Posterior cingulate gyrus (tissue), 11 donors: Measurements from ENCODE around the gene FBXL14.

Experiments used
- DNase-seq, 10 donors: peaks; one replicate each; pipeline versions ENCODE4 v3.0.0 to v3.0.0-alpha.2; 2020 to 2021; ENCODE audit warnings: mixed read lengths in 3 of 10
- intact Hi-C: fragments of 100-400 bp; cut with DNase I; formaldehyde crosslinking; loops from one replicate; pipeline ENCODE4 v1.15.1; 2023

Gene FBXL14

DNA sequence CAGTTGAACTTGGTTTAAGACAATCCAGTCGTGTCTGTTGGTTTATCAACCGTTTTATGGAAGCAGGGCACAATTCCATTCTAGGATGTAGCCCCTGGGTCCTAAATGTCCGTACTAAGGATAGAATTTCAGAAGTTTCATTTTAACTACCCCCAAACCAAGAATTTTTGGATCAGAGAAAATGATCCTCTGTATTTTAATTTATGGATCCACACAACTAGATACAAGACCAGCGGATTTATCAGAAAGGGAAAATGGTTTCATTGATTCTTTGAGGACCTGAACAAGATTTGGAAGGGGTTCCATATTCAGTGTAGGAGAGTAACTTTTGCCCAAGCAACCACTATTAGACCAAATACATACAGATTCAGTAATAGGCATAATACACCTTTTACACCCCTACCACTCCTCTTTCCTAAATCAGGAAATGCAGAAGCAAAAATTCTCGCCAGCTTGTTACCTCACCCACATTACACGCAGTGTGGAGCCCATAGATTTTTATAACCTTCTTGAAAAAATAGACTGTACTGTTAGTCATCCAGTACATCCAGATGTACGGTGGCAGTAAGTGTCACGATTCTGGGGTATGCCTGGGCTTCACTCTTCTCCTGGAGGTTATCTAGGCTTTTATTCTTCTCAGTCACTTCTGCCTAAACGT, 1.4 kb upstream of the FBXL14 start:
- DNase-seq, result no peak
- intact Hi-C loops, result no loop called here

DNA sequence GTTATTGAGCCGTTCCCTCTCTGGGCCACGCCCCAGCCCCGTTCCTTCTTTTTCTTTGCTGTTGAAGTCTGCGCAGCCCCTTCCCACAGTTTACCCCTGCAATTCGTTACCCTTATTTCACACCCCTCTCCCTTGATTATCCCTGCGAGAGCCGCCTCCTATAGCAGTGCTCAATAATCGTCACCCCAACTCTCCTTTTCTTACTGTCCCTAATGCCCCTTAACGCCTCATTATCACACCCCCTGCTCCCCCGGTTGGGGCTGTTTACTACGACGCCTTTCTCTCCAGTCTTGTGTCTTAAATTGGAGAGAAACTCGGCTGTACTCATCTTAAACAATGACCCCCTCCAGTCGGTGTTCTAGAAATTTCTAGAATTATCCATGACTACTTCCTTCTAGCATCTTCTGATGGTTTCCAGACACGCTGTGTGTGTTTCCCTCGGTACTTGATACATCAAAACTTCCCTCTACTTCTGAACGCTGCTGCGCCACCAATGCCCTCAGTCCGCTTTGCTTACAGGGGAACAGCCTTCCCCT, 713 bp upstream of the FBXL14 start:
- peak in 2 of 10 donors; percentile 36 to 47 for DNase-seq
- intact Hi-C loops, result no loop called here

DNA sequence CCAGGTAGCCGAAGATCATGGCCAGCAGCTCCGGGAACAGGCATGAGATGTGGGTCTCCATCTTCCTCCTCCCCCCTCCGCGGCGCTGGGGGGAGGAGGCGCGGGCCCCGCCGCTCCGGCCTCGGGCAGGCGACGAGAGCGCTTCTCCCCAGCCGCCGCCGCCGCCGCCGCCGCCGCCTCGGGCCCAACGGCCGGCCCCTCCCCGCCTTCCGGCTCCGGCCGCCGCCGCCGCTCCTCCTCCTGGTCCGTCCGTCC, 448 bp downstream of the FBXL14 start:
- DNase-seq, result no peak
- intact Hi-C loops, result loop anchor here (5.0 kb wide), 2 partner anchors 602 to 842 kb away; partner anchors contain the start of genes ERC1 and WNK1

GRCh38 chr12:1593174-1594005, 991 bp downstream of the FBXL14 start:
- DNase-seq, result peak in 7 of 10 donors; percentile 25 to 87 (median 31)

GRCh38 chr12:1592444-1593173, 1.8 kb downstream of the FBXL14 start:
- intact Hi-C loops, result loop anchor here (5.0 kb wide), 2 partner anchors 600 to 840 kb away; partner anchors contain the start of genes ERC1 and WNK1
- peak in 8 of 10 donors; percentile 34 to 91 (median 48) for DNase-seq

More at GRCh38 chr12:1593174-1594005, 991 bp downstream of the FBXL14 start:
- intact Hi-C loops, result loop anchor here (5.0 kb wide), 2 partner anchors 601 to 841 kb away; partner anchors contain the start of genes ERC1 and WNK1

DNA sequence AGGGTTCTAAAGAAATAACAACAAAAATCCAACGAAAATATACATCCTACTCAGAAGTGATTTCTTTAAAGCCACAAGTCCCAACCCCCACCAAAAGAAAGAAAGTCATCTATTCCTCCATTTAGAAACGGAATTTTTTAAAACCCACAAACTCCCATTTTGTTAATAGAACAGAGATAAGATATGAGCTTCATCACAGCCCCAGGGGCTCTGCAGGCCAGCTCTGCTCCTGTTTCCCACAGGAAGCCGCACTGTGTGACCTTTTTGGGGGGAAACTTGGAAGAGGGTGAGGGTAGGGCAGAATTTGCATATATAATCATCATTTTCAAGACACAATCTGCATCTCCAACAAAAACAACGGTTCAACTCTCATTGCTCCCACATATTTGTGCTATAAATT, 2.8 kb downstream of the FBXL14 start:
- DNase-seq, result no peak
- intact Hi-C loops, result loop anchor here (5.0 kb wide), 2 partner anchors 599 to 839 kb away; partner anchors contain the start of genes ERC1 and WNK1

DNA sequence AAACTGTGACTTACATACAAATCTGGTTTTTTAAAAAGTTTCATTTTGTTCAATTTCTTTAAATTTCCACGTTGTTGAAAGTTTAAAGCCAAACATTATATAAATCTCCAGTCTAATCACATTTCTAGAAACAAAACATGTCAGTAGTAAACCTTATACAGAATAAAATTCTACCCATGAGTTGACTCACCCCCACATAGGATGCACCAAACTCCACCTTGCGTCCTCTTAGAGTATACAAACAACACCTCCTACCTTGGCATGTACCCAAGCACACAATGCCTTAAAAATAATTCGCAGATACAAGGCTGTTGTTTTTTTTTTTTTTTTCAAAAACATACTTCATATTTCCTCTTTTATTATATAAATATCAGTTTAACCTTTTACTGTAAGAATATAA, 3.3 kb downstream of the FBXL14 start:
- no peak for DNase-seq
- intact Hi-C loops, result loop anchor here (5.0 kb wide), 2 partner anchors 599 to 839 kb away; partner anchors contain the start of genes ERC1 and WNK1

DNA sequence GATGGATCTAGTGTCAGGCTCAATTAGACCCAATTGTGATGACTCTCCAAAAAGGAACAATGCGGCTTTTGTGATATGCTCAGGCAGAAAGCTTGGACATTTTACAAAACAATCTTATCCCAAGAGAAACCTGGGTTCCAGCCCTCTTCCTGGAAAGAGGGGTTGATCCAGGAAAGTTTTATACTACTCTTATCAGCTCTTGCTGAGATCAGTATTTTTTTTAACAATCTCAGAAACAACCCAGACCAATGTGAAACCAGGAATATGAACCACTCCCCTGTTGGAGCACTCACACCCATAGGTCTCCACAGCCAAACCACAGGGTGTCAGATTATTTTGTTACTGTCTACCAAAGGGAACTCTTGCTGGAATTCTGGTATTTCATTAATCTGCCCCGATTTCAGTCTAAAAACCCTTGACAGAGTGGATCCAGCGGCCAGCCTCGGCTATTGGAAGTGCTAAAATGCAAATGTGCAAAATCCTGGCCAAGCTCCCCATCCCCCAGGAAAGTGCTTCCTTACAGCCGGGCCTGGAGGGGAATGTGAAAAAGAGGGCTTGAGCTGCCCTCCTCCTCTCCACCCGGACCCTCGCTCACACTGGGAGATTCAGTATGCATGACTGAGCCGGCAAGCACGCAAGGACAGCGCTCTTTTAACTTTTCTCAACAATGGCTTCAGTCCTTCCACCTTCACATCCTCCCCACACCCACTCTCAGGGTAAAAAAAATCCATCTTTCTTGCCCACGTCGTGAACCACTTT, 4.0 kb downstream of the FBXL14 start:
- peak in 6 of 10 donors; percentile 40 to 84 (median 44) for DNase-seq
- intact Hi-C loops, result loop anchor here (5.0 kb wide), 2 partner anchors 598 to 838 kb away; partner anchors contain the start of genes ERC1 and WNK1

- intact Hi-C loops, result loop anchor here (10.0 kb wide), 1 partner anchor 314 kb away; no protein-coding TSS in a partner anchor
- no peak for DNase-seq
Measured at GRCh38 chr12:1588575-1588947, 5.8 kb downstream of the FBXL14 start.

GRCh38 chr12:1587927-1588574, 6.3 kb downstream of the FBXL14 start:
- no peak for DNase-seq
- intact Hi-C loops, result loop anchor here (10.0 kb wide), 1 partner anchor 313 kb away; no protein-coding TSS in a partner anchor

DNA sequence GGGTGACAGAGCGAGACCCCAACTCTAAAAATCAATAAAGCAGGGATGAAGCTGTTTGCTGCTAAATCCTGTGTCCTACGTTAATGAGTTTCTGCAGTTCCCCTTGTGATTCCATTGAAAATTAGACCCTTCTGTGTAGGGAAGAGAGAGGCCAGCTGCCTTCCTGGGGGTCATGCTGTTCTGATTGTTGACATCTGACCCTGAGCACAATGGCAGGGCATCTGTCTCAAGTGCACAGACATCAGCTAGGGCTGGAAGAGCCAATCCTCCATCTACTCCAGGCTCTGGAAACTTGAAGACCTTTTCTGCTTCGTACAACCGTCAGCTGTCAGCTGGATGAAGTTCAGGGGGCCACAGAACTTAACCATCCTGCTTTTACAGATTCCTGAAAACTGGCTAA, 10.1 kb downstream of the FBXL14 start:
- intact Hi-C loops, result loop anchor here (10.0 kb wide), 1 partner anchor 310 kb away; no protein-coding TSS in a partner anchor
- no peak for DNase-seq

GRCh38 chr12:1583421-1584078, 10.8 kb downstream of the FBXL14 start:
- DNase-seq, result peak in 6 of 10 donors; percentile 42 to 90 (median 70)
- intact Hi-C loops, result loop anchor here (1.0 to 10.0 kb wide), 2 partner anchors 309 to 466 kb away; no protein-coding TSS in a partner anchor

GRCh38 chr12:1582709-1583050, 11.7 kb downstream of the FBXL14 start:
- intact Hi-C loops, result loop anchor here (1.0 to 10.0 kb wide), 2 partner anchors 308 to 465 kb away; no protein-coding TSS in a partner anchor
- no peak for DNase-seq

DNA sequence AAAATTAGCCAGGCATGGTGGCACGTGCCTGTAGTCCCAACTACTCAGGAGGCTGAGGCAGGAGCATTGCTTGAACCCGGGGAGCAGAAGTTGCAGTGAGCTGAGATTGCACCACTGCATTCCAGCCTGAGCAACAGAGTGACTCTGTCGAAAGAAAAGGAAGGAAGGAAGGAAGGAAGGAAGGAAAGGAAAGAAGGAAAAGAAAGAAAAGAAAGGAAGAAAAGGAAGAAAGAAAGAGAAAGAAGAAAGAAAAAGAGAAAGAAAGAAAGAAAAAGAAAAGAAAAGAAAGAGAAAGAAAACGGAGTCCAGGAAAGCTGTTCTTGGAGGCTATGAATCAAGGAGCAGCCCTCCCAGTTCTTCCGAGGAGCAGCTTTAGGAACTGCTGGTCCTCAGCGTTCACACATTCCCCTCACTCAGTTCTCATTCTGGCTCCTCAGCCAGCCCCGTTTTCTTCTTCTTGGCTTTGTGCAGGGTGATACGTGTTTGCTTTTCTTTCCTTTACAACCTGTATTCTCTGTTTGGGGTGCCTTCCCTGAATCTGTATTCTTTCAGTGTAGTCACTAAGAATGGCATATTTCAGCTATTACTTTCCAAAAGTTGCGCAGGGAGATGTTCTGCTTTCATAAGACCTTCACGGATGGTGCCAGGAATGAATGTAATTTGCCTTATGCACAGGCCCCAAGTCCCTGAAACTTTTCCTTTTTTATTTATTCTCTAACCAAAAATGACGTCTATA, 12.2 kb downstream of the FBXL14 start:
- no peak for DNase-seq
- intact Hi-C loops, result loop anchor here (10.0 kb wide), 1 partner anchor 307 kb away; no protein-coding TSS in a partner anchor

DNA sequence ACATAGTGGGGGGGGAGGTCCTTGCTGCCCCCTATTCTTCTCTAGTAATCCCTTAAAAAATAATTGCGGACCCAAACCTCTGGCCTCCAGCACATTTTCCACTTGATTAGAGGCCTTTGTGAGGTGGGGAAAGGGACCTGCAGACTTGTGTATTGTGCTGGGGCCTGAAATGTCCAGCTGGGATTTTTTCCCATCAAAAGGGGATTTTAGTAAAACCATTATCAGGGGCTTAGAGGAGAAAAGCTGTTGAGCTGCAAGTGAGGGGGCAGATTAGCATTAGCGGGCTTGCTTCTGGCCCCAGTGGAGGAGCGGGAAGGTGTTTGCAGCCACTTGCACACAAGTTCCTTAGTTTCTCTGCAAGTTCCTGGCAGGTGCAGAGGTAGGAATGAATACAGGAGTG, 13.9 kb downstream of the FBXL14 start:
- intact Hi-C loops, result loop anchor here (10.0 kb wide), 1 partner anchor 306 kb away; no protein-coding TSS in a partner anchor
- no peak for DNase-seq

DNA sequence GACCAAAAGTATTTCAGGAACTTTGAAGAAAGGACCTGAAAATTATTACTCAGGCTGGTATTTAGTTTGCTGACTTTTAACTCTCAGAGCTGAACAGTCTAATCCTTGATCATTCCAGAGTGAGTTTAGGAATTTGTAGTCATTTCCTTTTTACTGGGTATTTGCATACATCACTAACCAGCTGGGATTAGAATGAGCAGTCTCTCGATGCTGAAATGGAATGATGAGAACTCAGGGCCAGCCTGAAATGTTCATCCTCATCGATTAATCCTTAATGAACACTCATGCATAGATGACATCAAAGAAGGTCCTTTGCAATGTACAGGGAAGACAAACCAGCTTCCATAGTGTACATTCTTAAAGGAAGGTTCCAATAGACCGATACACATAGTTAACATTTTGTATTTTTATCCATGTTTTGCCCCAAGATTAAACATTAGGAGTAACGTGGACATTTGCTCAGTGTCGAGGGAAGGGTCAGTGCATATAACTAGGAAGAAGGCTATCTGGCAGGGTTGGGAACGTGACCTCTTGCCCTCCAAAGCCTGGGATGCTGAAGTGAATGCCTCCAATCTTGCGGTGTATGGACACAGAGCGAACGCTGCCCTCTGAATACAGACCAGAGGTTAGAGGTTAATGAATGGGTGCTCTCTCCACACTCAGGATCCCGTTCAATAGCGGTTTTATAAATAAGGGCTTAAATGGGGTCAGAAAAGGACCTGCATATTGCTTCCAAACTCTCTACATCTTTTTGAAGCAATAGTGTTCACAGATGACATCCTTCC, 14.5 kb downstream of the FBXL14 start:
- intact Hi-C loops, result loop anchor here (10.0 kb wide), 1 partner anchor 305 kb away; no protein-coding TSS in a partner anchor
- DNase-seq, result no peak
